Mucosa of rectum (tissue), 2 donors: Measurements from ENCODE around the gene MARK4.
"Not testable (repeated sequence)": the region's sequence is repeated elsewhere in the genome, so short reads cannot be mapped to it uniquely, and the experiment has no call there.

ENCODE experiments used
- H3K27ac ChIP-seq, 2 donors: one replicate each; pipeline ENCODE4 v1.7.0; 2013; ENCODE audit warnings: inconsistent platforms in 2 of 2, low read depth in 2 of 2, low read length in 2 of 2
- H3K27me3 ChIP-seq, 2 donors: one replicate each; pipeline ENCODE4 v1.7.0; 2013; ENCODE audit warnings: low read length in 2 of 2; ENCODE audit not compliant: control insufficient read depth in 2 of 2, insufficient read depth in 2 of 2
- H3K36me3 ChIP-seq, 2 donors: one replicate each; pipeline ENCODE4 v1.7.0; 2013; ENCODE audit warnings: low read length in 2 of 2; ENCODE audit not compliant: control insufficient read depth in 2 of 2, insufficient read depth in 2 of 2
- H3K4me1 ChIP-seq, 2 donors: one replicate each; pipeline ENCODE4 v1.7.0; 2013; ENCODE audit warnings: low read length in 2 of 2, mild to moderate bottlenecking in 1 of 2; ENCODE audit not compliant: control insufficient read depth in 2 of 2, insufficient read depth in 2 of 2
- H3K4me3 ChIP-seq, 2 donors: one replicate each; pipeline ENCODE4 v1.7.0; 2013; ENCODE audit warnings: low read length in 2 of 2
- H3K9ac ChIP-seq, 2 donors: one replicate each; pipeline ENCODE4 v1.7.0; 2013; ENCODE audit warnings: low read length in 2 of 2, low read depth in 1 of 2, mild to moderate bottlenecking in 1 of 2
- H3K9me3 ChIP-seq, 2 donors: one replicate each; pipeline ENCODE4 v1.7.0; 2013; ENCODE audit warnings: low read length in 2 of 2; ENCODE audit not compliant: control insufficient read depth in 2 of 2
- donor health status: healthy.
- donor health status: Normal muscosa, but diverticular disease.

Gene MARK4

DNA sequence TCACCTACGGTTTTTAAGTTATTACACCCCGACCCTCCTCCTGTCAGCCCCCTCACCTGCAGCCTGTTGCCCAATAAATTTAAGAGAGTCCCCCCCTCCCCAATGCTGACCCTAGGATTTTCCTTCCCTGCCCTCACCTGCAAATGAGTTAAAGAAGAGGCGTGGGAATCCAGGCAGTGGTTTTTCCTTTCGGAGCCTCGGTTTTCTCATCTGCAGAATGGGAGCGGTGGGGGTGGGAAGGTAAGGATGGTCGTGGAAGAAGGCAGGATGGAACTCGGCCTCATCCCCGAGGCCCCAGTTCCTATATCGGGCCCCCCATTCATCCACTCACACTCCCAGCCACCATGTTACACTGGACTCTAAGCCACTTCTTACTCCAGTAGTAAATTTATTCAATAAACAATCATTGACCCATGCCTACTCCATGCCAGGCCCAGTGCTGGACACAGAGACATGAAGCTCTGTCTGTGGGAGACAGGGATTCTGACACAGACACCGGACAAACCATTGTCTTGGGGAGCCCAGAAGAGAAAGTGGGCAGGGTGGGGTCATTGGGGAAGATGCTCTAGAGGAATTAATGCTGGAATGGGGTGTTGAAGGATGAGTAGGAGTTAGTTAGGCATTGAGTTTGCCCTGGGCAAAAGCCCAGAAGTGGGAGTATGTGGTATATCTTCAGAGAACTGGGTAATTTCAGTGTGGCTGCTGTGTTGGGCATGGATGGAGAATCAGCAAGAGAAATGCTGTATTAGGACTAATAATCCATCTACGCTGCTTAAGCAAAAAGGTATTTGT, 52.4 kb downstream of the MARK4 start:
- H3K36me3 ChIP-seq, result no peaks in the 10 kb centered on the region
- H3K27ac ChIP-seq, result no peak overlapping the region
- no peaks in the 10 kb centered on the region for H3K4me1 ChIP-seq
- H3K9me3 ChIP-seq, result no peaks in the 10 kb centered on the region
- H3K9ac ChIP-seq, result no peak overlapping the region
- H3K27me3 ChIP-seq, result no peaks in the 10 kb centered on the region
- H3K4me3 ChIP-seq, result no peak overlapping the region

DNA sequence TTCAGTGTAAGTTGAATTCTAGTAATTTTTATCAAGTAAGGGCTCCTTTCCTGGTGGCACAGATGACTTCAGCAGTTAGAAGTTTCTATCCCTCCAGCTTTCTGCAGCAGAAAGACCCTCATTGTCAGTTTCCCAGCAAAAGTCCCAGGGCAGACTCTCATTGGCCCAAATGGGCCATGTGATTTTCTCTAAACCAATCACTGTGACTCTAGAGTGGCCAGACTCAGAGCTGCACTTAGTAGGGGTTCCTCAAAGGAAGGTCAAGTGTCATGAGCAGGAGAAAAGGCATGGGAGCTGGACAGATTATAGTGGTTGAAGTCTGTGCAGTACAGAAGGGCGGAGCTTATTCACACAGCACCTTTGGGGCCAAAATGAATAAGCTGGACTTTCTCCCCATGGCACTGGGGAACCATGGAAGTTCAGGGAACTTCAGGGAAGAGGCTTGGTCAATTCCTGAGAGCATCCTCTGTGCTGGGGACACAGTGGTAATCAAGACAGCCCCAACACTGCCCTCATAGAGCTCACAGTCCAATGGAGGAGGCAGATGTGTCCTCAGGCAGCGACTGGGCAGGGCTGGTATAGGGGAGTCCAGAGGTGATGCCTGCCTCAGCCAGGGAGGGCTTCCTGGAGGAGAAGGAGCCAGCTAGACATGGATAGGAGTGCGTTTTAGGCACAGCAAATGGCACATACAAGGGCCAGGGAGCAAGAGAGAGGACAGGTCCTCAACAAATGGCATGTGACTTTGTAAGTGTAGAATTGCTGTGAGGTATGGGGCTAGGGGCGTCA, 53.3 kb downstream of the MARK4 start:
- Histone ChIP-seq H3K4me1 (no peaks in the 10 kb centered on the region), H3K36me3 (no peaks in the 10 kb centered on the region), H3K9me3 (no peaks in the 10 kb centered on the region), H3K4me3 (no peak overlapping the region), H3K27ac (no peak overlapping the region), H3K27me3 (no peaks in the 10 kb centered on the region), H3K9ac (no peak overlapping the region)

DNA sequence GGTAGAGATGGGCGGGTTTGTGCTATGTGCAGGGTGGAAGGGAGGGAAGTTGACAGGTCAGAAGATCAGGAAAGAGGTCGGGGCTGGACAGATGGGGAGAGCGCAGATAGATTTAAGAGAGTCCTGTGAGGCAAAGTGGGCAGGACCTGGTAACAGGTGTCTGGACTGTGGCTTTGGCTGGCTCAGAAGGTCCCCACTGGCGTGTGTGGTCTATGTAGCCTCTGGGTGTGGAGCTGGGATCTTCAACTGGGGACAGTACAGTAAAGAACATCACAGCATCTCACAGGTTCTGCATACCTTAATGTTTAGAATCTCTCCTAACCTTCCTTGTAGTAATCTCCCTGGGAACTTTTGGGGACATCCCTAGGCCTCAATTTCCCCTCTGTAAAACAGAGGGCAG, 53.9 kb downstream of the MARK4 start:
- no peaks in the 10 kb centered on the region for H3K27me3 ChIP-seq
- H3K36me3 ChIP-seq, result no peaks in the 10 kb centered on the region
- no peaks in the 10 kb centered on the region for H3K4me1 ChIP-seq
- no peak overlapping the region for H3K9ac ChIP-seq
- H3K27ac ChIP-seq, result no peak overlapping the region
- H3K9me3 ChIP-seq, result no peaks in the 10 kb centered on the region
- H3K4me3 ChIP-seq, result no peak overlapping the region

DNA sequence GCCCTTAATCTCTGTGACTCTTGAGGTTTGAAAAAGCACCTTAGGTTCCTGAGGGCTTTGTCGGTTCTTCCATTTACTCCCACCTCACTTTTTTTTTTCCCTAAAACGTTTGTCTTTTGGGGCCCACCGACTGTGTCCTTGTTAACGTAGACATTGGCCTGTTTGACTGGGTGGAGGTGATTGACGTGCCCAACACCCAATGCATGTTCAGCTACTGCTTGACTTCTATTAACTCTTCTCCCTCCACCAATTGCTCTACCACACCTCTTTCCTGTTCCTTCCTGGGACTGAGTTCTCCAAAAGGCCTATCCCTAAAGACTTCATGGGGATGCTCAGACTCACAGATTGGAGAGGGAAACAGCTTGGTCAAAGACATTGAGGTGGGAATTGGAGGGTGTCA, 54.4 kb downstream of the MARK4 start:
- H3K4me3 ChIP-seq, result no peak overlapping the region
- H3K9ac ChIP-seq, result no peak overlapping the region
- no peaks in the 10 kb centered on the region for H3K36me3 ChIP-seq
- no peaks in the 10 kb centered on the region for H3K9me3 ChIP-seq
- no peak overlapping the region for H3K27ac ChIP-seq
- H3K27me3 ChIP-seq, result no peaks in the 10 kb centered on the region
- no peaks in the 10 kb centered on the region for H3K4me1 ChIP-seq

DNA sequence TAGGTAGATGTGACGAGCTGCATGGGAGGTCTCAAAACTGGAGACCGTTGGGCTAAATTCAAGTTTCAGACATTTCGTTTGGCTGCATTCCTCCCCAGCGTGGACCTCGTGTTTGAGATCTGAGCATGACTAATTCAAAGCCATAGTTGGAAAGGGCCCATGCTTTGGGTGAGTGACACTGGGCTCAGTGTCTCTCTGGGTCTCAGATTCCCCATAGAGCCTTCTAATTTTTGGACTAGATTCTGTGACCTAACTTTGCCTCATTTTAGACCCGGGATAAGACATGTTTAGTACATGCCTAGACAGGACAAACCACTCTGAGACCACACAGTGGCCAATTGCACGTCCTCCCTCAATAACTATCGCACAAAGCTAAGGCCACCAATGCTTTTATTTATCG, 55.0 kb downstream of the MARK4 start:
- no peak overlapping the region for H3K27ac ChIP-seq
- H3K27me3 ChIP-seq, result no peaks in the 10 kb centered on the region
- no peak overlapping the region for H3K9ac ChIP-seq

DNA sequence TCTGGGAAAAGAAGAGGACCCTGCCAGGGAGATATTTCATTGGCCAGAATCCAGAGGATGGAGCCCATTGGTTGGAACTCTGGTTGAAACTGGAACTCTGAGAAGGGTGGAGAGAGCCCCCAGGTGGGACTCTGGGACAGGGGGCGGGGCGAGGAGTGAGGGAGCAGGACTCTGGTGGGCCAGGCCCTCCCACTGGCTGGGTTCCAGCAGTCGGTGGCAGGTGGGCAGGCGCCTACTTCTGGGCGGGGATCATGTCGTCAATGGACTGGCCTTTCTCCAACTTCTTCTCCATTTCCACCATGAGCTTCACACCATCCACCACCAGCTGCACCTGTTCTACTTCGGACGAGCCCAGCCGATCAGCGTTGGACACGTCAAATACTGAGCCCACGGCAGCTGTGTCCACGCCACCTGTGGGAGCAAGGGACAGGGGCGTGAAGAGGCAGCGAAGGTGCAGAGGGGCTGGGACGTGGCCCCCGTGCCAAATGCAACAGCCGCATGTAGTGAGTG, 55.5 kb downstream of the MARK4 start:
- no peaks in the 10 kb centered on the region for H3K4me1 ChIP-seq
- no peaks in the 10 kb centered on the region for H3K9me3 ChIP-seq
- H3K27ac ChIP-seq, result no peak overlapping the region
- H3K4me3 ChIP-seq, result no peak overlapping the region
- no peaks in the 10 kb centered on the region for H3K36me3 ChIP-seq
- no peaks in the 10 kb centered on the region for H3K27me3 ChIP-seq
- H3K9ac ChIP-seq, result no peak overlapping the region

More for the DNA sequence above, 55.0 kb downstream of the MARK4 start:
- no peaks in the 10 kb centered on the region for H3K36me3 ChIP-seq
- H3K4me1 ChIP-seq, result no peaks in the 10 kb centered on the region
- H3K9me3 ChIP-seq, result no peaks in the 10 kb centered on the region
- no peak overlapping the region for H3K4me3 ChIP-seq

DNA sequence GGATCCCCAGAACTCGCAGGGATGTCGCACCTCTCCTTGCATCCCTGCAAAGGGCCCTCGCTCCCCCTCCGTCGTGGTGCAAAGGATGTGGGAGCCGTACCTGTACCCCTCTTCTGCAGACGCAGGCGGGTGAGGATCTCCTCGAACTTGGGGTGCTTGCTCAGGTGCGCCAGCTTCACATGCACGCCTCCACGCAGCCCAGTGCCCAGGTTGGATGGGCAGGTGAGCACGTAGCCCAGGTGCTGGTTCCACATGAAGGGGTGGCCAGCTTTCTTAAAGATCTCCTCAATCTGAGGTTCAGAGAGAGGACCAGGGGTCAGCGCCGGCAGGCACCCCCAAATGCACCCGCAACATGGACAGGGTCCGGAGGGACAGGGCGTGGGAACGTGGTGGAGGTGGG, 56.3 kb downstream of the MARK4 start:
- H3K27ac ChIP-seq, result no peak overlapping the region
- no peak overlapping the region for H3K4me3 ChIP-seq
- no peaks in the 10 kb centered on the region for H3K4me1 ChIP-seq
- no peak overlapping the region for H3K9ac ChIP-seq
- no peaks in the 10 kb centered on the region for H3K36me3 ChIP-seq
- H3K9me3 ChIP-seq, result no peaks in the 10 kb centered on the region
- H3K27me3 ChIP-seq, result no peaks in the 10 kb centered on the region

DNA sequence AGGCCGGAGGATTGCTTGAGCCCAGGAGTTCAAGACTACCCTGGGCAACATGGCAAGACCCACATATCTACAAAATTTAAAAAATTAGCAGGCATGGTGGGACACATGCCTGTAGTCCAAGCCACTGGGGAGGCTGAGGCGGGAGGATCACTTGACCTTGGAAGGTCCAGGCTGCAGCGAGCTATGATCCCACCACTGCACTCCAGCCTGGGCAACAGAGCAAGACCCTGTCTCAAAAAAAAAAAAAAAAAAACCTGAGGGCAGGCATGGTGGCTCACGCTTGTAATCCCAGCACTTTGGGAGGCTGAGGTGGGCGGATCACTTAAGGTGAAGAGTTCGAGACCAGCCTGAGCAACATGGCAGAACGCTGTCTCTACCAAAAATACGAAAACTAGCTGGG, 58.3 kb downstream of the MARK4 start:
- not testable (repeated sequence) for H3K4me1 ChIP-seq, H3K4me3 ChIP-seq, H3K9me3 ChIP-seq, H3K36me3 ChIP-seq, H3K27ac ChIP-seq, H3K9ac ChIP-seq, H3K27me3 ChIP-seq

DNA sequence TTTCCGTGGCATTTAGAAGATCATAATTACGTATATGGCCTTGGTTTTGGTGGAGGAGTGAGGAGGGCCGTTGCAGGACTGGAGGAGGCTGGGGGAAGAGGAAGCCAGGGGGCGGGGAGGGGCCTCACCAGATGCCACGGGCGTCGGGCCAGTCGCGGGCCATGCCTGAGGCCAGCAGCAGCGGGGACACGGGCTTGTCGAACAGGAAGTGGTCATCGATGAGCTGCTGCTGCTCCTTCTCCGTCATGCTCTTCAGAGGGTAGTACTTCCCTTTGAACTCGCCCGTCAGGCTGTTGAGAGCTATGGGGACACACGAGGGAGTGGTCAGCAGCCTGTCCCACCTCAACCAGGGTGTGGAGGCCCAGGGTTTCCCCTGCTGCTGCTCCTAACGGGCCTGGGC, 60.5 kb downstream of the MARK4 start:
- peaks cover 3 to 7% of the 10 kb centered on the region in 2 donors for H3K27me3 ChIP-seq
- no peak overlapping the region for H3K9ac ChIP-seq
- H3K4me1 ChIP-seq, result no peaks in the 10 kb centered on the region
- no peaks in the 10 kb centered on the region for H3K9me3 ChIP-seq
- H3K27ac ChIP-seq, result no peak overlapping the region
- no peaks in the 10 kb centered on the region for H3K36me3 ChIP-seq
- no peak overlapping the region for H3K4me3 ChIP-seq

DNA sequence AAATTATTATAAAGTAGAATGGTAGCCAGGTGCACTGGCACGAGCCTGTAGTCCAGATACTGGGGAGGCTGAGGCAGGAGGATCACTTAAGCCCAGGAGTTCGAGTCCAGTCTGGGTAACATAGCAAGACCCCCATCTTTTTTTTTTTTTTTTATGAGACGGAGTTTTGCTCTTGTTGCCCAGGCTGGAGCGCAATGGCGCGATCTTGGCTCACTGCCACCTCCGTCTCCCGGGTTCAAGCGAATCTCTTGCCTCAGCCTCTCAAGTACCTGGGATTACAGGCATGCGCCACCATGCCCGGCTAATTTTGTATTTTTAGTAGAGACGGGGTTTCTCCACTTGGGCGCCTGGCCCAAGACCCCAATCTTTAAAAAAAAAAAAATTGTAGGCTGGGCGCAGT, 61.2 kb downstream of the MARK4 start:
- not testable (repeated sequence) for H3K9ac ChIP-seq, H3K9me3 ChIP-seq, H3K27me3 ChIP-seq, H3K36me3 ChIP-seq, H3K27ac ChIP-seq, H3K4me3 ChIP-seq, H3K4me1 ChIP-seq
